ENCODE measurements around the gene WNT8B.

Gene WNT8B

GRCh38 chr10:100516847-100517246, 54.0 kb downstream of the WNT8B start:
- in situ Hi-C loops (cut with MboI; ENCODE audit: low sequenced_read_pairs): no loop called here

DNA sequence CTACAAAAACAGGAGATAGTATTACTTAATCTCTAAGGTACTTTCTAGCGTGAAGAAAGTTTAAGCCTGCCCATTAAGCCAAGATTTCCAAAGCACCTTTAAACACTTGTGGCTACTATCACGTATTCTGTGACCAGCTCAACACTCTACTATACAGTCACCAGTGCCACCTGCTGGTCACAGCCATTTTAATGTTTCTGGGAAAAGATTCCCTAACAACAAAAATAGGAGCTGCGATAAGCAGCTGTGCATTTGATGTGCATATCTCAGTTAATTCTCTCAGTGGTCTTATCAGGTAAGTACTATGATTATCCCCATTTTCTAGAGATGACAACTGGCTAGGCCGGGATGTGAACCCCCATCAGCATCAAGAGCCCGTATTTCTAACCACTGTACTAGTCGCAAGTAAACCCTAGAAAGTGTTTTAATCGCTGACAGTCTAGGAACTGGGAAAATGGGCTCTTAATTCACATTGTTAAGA, 56.0 kb downstream of the WNT8B start:
- in situ Hi-C loops (cut with MboI; ENCODE audit: low sequenced_read_pairs): no loop called here

DNA sequence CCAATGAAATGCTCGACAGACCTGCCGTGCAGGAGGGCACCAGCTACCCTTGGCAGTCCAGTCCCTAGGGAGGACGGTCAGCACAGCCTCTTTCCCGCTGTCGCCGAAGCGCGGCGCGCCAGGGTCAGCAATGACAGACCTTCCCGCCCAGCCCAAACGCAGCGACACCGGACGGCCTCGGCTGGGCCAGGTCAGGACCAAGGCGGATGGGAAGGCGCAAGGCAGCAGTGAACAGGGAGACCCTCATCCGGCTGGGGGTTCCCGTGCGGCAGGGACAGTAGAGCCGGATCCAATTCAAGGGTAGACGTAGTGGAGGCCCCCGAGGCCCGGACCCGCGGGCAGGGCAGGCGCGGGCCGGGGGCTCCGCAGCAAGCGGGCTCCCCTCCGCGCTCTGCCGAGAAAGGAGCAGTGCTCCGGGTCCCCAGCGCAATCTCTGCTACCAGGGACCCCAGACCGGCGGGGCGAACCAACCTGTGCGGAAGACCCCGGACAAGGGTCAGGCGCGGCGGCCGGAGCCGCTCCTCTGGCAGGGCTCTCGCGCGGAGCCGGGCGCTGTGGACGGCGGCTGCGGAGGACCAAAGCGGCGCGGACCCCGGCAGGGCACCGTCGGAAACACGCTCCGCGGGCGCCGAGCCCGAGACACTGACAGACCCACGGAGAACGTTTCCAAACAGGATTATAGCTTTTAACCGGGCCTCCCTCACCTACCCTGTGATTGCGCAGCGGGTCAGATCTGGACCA, 56.7 kb downstream of the WNT8B start, which contains the start of gene SEC31B:
Gene SEC31B (minus strand): TSS at position 551 of the 741 bp plus-strand sequence. CDS start 2,909 bp downstream, outside the sequence.
- in situ Hi-C loops (cut with MboI; ENCODE audit: low sequenced_read_pairs): no loop called here

GRCh38 chr10:100520811-100521210, 58.0 kb downstream of the WNT8B start:
- in situ Hi-C loops (cut with MboI; ENCODE audit: low sequenced_read_pairs): no loop called here

DNA sequence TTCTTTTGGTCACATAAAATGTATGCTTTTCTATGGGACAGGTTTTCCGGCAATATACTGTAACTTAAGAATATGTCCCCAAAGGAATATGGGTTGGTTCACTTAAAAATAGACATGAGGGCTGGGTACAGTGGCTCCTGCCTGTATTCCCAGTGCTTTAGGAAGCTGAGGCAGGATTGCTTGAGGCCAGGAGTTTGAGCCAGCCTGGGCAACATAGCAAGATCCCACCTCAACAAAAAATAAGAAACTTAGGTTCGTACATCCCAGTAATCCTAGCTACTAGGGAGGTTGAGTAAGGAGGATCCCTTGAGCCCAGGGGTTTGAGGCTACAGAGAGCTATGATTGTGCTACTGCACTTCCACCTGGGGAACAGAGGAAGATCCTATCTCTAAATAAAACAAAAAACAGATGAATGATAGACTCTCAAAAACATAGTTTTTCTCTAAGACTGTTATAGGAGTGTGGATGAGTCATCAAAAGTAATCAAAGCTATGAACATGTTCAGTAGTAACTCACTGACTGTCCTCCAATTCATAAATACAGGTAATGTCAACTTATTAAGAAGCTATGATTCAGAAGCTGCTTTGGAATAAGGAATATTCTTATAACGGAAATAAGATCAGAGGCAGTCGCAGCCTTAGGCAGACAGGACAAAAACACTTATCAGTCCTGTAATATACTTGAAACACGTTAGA, 59.4 kb downstream of the WNT8B start:
- in situ Hi-C loops (cut with MboI; ENCODE audit: low sequenced_read_pairs): no loop called here

DNA sequence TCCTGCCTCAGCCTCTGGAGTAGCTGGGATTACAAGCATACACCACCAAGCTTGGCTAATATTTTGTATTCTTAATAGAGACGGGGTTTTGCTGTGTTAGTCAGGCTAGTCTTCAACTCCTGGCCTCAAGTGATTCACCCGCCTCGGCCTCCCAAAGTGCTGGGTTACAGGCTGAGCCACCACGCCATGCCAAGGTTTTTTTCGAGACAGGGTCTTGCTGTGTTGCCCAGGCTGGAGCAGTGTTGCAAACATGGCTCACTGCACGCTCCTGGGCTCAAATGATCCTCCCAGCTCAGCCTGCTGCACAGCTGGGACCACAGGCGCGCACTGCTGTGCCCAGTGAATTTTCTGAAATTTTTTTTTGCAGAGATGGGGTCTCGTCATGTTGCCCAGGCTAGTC, 60.1 kb downstream of the WNT8B start:
- in situ Hi-C loops (cut with MboI; ENCODE audit: low sequenced_read_pairs): no loop called here

- in situ Hi-C loops (cut with MboI; ENCODE audit: low sequenced_read_pairs): no loop called here
Measured at GRCh38 chr10:100524206-100524605, 61.4 kb downstream of the WNT8B start.

DNA sequence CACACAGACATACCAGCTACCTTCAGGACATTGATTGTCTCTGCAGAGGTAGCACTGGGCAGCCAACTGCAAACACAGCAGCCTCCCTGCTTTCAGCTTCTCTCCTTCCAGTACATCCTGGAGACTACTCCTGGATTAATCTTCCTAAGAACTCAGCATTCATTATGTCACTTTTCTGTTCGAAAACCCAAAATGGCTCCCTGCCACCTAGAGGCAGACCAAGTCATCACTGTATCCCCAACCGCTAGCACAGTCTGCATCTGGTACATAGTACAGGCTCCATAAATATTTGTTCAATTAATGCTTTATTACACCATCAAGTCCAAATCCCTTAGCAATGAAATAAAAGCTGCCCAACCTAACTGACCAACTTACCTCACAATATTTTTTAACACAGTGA, 61.8 kb downstream of the WNT8B start:
- in situ Hi-C loops (cut with MboI; ENCODE audit: low sequenced_read_pairs): no loop called here

GRCh38 chr10:100528123-100528886, 65.5 kb downstream of the WNT8B start:
- in situ Hi-C loops (cut with MboI; ENCODE audit: low sequenced_read_pairs): no loop called here

- in situ Hi-C loops (cut with MboI; ENCODE audit: low sequenced_read_pairs): no loop called here
Measured at GRCh38 chr10:100528921-100529474, 66.2 kb downstream of the WNT8B start.

DNA sequence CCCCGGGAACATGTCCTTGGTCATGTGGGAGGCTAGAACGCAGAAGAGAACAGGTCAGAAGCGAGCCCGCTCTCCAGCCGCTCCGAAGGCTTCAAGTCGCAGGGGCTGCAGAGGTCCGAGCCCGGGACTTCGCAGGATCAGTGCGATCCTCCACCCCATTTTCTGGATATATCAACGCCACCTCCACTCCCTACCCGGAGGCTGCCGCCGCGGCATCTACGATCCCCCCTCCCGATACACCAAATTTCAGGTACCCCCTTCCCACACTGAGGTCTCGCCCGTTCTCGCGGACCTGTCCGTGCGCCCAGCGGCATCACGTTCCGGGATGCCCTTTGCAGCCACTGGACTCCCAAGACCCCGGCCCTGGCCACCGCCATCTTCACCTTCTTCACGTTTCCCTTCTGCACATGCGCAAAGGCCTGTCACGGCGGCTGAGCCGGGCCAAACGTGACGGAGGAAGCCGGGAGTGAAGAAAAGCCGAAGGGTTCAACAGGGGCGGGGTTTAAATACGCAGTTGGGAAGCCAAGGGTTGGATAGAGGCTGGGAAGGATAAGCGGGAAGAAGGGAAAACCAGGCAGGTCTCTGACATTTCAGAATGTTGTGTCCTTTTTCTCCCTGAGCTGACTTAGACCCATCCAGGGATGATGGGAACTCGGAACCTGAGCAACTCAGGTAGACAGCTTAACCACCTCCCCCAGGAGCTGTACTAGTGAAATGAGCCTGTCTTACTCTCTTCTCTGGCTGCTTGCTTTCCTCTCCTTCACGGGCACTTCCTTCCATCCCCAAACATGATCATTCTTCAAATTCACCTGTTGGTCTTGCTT, 66.9 kb downstream of the WNT8B start, which contains the start of gene NDUFB8:
Gene NDUFB8 (minus strand): TSS at position 397 of the 824 bp plus-strand sequence. CDS start 20 bp downstream, at position 377.
- in situ Hi-C loops (cut with MboI; ENCODE audit: low sequenced_read_pairs): no loop called here

- in situ Hi-C loops (cut with MboI; ENCODE audit: low sequenced_read_pairs): no loop called here
Measured at GRCh38 chr10:100531761-100532160, 69.0 kb downstream of the WNT8B start.
